Activated CD4-positive, alpha-beta T cell treated with anti-CD3 and anti-CD28 coated beads, Interleukin-2, Interleukin-4, amounts not matched to agents 100 ng/mL and 50 ng/mL, durations not matched to agents 16 hours and 8 hours (primary cell): ENCODE results near the gene FLNC.

Experiments used
- DNase-seq: peaks from one replicate; pipeline ENCODE4 v3.0.0-alpha.2; 2020; ENCODE audit warnings: low spot score

The FLNC gene

DNA sequence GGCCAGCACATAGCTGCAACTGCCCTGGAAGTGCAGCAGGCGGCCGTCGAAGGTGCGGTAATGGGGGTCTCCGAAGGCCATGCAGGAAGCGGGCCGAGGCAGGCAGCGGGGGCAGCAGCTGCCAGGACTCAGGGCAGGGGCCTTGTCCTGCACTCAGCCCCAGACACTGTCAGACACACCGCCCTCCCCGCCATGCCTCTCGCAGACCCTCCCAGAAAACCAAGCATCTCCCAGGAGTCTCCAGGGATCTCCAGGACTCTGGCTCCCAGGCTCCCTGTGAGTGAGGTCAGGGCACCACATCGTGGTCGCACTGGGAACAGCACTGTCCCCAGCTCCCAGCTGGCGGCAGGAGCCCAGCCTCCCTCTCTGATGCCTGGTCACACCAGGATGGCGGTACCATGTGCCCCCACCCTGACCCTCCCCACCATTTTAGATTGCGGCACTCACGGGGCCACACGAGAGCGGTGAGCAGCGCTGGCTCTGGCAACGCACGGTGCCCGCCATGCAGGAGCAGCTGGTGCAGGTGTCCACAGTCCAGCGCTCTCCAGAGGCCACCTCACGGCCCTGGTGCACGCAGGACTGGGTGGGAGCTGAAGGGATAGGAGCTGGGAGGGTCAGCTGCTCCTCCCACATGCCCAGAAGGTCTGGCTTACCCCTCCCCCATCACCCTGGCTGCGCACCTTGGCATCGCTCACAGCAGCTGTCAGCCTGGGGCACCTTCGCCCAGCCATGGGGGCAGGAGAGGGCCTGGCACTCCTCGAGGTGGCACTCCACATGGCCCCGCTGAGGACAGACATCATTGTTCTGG lies 49.9 kb downstream of the FLNC start:
- DNase-seq = no peak

DNA sequence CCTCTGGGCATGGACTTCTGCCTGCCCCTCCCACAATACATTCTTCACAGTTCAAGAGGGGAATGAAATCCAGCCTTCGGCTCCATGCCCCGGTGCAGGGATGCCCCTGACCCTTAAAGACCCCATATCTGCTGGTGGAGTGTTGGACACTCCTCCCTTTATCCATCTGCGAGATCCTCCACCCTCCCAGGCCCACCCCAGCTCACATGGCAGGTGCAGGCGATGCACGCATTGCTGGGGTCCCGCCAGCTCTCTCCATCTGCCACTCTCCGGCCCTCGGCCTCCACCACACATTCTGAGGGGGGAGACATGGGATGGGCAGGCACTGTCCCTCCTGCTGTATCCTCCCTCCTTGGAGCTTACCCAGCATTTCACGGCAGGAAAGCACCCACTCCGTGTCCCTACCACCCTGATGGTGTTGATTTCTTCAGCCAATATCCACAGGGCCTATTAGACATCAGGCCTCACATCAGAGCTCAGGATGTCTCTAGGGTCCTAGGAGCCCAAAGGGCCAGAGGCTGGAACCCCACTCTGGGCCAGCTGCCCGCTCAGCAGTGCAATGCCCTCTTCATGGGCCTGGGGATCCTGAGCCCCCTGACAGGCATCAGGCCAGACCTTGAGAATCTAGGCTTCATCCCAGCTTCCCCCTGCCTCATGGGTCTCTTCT lies 50.7 kb downstream of the FLNC start:
- no peak for DNase-seq

DNA sequence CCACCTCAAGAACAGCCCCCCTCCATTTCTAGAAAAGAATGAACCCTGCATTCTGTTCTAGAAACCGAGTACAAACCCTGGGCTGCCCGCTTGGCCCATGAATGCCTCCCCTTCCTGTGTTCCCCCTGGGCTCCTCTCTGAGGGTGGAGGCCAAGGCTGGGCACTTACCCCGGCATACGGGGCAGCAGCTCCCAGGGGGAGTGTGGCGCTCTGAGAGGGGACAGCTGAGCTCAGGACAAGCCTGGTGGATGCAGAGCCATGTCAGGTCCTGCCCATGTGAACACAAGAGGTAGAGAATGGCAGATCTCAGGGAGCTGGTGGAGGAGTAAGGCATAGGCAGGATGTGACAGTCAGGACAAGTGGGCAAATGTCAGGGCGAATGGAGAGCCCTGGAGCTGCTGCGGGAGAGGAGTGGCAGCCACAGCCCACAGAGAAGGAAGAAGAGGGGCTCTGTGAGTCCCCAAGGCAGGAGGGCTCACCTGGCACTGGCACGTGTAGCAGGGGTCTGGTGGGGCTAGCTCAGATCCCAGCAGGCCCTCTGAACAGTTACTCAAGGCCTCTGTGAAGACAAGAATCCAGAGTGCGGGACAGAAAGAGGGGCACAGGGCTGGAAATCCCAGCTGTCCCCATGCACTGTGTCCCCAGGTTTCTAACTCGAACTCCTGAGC lies 51.4 kb downstream of the FLNC start:
- no peak for DNase-seq

DNA sequence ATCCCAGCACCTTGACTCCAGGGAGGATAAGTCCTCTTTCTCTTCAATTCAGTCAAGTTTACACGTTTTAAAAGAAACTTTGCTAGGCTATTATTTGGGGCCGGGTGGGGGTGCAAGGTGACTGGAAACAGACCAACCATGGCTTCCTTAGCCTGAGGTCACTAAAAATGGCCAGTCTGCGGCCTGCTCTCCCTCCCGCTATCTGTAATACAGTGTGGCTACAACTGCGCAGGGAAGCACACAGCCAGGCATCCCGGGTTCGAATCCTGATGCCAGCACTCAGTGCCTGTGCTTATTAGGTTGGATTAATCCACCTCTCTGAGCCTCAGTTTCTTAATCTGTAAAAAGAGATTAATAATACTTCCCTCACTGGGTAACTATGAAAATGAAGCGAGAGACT lies 51.9 kb downstream of the FLNC start:
- DNase-seq = no peak

DNA sequence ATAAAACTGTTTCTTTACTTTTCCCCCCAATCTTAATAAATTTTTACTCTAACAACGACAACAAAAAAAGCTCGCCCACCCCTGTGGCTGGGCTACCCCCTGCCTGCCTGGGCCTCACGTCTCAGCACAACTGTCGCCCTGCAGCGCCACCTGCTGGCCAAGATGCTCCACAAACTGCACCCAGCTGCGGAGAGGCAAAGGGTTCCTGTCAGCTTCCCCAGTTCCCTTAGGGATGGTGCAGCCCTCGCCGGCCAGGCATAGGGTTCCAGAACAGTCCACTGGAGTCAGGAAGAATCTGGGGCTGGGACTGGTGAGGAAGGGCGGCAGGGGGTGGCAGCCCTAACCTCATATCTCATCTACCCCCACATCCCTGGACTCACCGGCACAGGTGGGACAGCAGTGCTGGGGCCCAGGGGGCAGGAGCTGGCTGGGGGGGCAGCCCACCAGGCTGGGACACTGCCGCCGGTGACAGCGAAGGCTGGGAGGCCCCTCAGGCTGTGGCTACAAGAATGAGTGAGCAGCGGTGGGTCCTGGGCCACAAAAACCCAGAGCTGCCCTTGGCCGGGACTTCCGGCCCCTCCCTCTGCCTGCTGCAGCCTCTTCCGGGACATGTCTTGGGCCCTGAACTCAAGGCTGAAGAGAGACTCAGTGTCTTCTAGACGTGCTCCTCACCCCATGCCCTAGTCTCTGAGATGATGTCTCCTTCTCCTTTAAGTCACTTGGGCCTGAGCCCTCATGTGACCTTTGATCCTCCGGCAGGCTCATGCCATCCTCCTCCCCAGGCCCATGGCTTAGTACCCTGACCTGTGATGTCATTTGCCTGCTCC lies 53.6 kb downstream of the FLNC start:
- peak; percentile 81 for DNase-seq

DNA sequence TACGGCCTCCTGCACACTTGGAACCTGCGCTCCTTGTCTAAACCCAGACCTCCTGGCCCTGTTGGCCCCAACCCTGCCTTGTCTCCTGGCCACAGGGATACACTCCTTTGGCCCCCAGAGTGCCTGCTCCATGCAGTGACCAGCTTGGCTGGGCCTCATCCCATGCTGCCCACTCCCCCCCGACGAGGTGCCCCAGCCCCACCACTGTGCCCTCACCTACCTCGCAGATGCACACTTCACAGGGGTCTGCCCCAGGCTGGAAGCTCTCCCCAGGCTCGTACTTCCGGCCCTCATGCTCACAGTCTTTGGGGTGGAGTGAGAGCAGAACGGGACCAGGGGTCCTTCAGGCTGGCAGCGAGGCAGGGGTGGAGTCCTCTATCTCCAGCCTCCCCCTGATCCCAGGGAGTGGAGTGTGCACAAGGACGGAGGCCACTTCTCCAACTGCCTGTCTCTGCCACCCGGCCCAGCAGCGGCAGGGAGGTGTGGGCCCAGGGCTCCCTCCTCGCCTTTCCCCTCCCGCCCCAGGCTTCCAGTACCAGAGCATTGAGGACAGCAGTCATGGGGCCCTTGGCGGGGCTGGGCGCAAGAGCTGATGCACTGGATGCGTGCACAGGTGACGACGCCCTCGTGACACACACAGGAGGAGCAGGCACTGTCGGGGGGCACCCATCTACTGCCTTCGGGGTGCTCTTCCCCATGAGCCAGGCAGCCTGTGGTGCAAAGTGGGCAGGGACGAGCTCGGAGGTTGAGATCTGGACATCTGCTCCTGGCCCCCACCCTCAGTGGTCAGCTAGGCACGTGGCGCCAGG lies 54.6 kb downstream of the FLNC start:
- DNase-seq = no peak

DNA sequence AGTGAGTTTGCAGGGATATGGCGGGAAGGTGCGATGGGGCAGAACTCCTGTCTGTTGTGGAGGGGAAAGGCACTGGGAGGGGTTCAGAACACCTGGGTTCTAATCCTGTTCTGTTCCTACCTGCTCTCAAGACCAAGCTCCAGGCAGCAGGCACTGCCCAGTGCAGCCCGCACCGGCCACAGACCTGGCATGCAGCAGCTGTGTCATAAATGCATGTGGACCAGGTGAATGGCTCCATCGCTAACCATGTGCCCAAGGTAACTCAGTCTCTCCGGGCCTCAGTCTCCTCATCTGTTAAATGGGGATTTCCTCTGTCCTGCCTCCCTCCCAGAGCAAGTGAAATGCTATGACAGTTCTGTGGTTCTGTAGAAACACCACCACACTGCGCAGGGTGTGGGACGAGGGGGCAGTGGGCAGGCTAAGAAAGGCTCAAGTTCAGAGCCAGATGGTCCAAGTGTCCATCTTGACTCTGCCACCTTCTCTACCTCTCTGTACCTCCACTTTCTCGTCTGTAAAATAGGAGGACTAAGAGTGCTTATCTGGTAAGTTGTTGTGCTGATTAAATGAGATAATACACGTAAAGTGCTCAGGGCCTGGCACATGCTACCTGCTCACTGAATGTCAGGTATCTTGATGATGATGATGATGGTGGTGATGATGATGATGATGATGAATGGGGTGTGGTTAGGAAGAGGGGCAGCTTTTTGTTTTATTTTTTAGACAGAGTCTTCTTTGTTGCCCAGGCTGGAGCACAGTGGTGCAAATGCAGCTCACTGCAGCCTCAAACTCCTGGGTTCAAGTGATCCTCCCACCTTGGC lies 55.4 kb downstream of the FLNC start:
- no peak for DNase-seq

DNA sequence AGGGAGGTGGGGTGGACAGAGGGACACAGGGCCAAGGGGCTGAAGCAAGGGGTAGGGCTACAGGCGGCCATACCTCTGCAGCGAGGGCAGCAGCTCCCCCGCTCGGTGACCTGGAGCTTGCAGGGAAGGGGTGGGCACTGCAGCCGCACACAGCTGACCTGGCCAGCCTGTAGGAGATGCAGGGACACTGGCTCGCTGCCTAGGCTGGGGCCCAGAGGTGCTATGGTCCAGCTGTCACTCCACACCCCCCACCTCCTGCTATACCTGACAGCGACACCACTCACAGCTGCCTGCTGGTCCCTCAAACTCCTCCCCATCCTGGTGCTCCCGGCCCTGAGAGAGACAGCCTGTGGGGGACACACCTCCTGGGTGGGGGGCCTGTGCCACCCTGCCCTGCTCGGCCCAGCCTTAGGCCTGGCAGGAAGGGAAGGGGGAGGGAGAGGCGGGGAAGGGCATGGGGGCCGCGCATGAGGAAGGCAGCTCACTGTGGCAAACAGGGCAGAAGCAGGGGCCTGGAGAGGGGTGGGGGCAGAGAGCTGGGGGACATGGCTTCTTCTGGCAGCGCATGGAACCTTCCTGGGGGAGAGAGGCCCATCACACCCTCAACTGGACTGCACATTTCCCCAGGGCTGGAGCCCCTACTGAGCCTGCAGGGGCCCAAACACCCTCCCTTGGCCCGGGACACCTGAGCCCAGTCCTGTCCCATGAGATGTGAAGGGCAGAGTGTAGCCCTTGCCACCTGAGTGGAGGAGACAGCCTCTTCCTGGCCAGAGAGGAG lies 56.4 kb downstream of the FLNC start:
- DNase-seq = no peak

DNA sequence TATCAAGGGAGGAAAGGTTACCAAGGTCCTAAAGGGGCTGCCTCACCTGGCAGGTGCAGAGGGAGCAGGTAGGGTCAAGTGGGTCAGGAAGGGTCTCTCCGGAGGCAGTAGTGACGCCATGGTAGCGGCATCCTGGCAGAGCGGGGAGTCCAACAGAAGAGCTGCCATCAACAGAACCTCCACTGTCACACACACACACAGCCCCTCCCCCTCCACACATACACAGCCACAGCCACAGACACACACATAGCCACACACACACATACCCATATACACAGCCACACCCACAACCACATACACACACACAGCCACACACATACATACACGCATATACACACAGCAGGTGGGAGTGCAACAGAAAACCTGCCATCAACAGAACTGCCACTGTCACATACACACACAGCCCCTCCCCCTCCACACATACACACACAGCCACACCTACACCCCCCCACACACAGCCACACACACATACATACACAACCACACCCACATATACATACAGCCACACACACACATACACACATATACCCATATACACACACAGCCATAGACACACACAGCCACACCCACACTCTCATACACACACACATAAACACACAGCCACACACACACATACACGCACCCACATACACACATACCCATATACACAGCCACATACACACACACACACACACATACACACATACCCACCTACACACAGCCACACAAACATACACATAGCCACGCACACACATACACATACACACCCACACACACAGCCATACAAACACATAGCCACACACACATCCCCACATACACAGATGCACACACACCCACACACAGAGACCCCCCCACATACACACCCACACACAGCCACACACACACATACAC lies 57.2 kb downstream of the FLNC start:
- no peak for DNase-seq

DNA sequence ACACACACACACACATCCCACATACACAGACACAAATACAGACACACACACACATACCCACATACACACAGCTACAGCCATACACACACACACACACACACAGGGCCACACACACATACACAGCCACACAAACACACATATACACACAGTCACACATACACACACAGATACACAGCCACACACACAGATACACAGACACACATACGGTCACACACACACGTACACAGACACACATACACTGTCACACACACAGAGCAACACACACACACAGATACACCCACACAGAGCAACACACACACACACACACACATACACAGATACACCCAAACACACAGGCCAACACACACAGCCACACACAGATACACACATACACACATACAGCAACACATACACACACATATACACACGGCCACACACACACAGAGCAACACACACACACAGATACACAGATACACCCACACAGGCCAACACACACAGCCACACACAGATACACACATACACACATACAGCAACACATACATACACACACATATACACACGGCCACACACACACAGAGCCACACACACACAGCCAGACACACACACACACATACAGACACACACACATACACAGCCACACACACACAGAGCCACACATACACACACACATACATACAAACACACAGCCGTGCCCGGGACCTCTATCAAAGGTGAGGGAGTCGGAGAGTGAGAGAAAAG lies 58.0 kb downstream of the FLNC start:
- DNase-seq = no peak

DNA sequence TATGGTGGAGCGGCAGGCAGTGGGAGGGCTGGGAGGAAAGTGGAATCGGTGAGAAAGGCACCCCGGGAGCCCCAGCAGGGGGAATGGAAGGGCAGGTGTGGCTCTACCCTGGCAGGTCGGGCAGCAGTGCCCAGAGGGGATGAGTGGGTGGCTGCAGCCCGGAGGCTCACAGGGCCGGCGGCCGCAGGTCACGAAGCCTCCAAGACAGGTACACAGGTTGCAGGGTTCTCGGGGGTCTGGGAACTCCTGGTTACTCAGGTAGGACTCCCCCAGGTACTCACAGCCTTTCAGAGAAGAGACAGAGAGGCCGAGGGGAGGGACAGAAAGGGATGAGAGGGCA lies 58.5 kb downstream of the FLNC start:
- no peak for DNase-seq

DNA sequence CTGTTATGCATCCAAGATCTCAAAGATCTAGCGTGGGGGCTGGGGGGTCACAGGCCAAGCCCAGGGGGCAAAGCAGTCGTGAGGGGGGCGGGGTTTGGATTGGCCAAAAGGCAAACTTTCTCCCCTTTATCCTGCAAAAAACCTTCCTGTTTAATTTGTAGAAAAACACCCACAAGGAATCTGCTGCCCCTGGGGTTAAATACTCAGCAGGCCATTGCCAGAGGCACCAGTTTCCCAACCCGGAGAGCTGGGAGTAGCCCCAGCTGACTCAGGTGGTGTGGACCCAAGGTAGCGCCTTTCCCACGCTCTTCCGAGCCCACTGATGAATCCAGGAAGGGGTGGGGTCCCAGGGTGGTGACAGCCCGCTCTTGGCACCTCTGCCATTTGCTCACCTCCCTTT lies 58.9 kb downstream of the FLNC start:
- DNase-seq = no peak

DNA sequence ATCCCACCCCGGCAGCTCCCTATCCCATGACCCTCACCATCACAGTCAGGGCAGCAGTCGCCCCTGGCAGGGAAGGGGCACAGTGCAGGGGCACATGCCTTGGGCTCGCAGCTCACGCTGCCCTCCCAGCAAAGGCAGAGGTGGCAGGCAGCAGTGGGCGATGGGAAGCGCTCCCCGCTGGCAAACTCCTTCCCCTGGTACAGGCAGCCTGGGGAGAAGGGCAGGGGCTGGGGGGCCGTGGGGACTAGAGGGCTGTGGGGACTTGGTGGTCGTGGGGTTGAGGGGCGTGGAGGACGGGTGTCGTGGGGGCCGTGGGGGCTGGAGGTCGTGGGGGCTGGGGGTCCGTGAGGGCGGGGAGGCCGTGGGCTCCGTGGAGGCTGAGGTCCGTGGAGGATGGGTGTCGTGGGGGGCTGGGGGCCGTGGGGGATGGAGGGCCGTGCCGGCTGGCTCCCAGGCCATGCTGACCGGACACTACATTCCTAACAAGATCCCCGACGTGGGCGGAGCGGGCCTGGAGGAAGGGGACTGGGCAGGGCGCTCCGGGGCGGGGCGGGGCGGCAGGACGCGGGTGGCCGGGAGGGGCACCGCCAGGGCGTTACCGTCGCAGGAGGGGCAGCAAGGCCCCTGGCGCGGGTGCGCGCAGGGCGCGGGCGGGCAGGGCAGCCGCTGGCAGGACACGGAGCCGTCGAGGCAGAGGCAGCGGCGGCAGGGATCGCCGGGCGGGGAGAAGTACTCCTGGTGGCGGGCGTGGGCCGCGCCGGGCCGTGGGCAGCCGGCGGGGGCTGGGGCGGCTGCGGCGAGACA lies 60.3 kb downstream of the FLNC start:
- DNase-seq = no peak

DNA sequence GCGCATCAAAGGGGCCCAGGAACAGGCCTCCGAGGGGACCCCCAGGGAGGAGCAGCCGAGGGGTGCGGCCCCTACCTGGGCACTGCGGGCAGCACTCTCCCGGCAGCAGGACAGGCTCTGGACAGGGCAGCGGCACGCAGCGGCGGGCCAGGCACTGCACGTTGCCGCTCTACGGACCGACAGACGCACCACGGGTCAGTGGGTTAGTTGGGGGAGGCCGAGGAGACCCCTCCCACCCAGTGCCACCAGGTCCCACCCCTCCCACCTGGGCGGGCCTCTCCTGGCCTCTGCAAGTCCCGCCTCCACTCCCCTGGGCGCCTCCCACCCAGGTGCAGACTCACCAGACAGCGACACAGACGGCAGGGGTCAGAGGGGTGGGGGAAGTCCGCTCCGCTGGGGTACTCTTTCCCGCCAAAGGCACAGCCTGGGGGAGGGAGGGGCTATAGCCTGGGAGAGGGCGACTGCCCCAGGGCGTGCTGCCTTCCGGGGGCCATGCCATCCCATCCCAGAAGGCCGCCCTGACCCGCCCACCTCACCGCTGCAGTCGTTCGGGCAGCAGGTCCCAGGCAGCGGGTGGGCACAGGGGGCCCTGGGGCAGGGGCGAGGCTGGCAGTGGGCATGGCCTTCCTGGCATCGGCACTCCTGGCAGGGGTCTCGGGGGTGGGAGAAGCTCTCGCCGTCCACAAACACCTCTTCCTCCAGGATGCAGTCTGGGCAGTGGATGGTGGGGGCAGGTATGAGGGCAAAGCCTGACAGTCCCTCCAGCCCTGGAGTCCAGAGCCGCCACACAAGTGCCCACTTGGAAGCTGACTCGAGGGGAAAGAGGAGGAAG lies 61.1 kb downstream of the FLNC start:
- DNase-seq = no peak

DNA sequence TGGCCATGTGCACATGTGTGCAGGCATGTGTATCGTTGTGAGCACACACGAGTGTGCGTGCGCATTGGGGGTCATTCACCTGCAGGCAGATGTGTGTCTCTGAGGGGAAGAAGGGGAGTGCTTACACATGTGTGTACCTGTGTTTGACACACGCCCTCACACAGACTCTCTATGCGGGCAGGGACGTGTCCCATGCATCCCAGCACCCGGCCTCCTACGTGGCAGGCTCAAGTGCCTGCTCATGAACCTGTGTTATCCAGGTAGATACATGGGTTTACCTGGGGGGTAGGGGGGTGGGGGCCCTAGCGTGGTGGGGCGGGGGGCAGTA lies 61.7 kb downstream of the FLNC start:
- no peak for DNase-seq

DNA sequence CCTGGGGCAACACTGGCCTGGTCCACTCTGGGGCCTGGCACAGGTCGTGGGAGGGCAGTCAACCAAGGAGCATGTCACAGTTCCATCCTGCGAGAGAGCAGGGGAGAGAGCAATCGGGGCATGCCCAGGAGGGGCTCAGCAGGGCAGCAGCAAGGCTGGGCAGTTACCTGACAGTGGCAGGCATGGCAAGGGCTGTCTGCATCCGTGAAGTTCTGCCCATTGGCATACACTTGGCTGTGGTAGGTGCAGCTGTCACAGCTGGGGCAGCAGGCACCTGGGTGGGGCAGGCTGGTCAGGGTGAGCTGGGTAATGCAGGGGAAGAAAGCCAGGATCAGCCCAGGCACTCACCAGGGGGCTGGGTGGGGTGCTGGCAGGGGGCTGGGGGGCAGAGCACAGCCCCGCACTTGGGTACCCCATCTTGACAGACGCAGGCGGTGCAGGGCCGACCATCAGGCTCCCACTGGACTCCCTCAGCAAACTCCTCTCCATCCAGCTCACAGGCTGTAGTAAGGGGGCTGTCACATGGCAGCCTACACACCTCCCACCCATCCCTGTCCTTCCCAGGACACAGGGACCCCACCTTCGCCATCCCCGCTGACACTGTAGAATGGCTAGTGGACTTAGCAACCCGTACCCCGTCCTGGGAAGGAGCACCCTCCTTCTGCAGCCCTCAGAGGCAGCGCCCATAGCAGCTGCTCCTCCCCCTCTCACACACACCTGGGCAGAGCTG lies 62.5 kb downstream of the FLNC start:
- DNase-seq = no peak
